Activated naive CD4-positive, alpha-beta T cell treated with anti-CD3 and anti-CD28 coated beads, Interleukin-2, amount 10 ng/mL, durations not matched to agents 7 days and 5 days (primary cell): ENCODE measurements around the gene SCAMP4.

Experiments used
- CTCF ChIA-PET: fragments of 350-600 bp; sonication (Branson Sonifier 250); formaldehyde crosslinking; loops from one replicate; lab custom pipeline; 2021; ENCODE audit warnings: antibody characterized with exemption; lab: Charles Lee
- DNase-seq: peaks from one replicate; pipeline ENCODE4 v3.0.0-alpha.2; 2020
- H3K27ac Mint-ChIP-seq: one replicate; pipeline ENCODE4 v1.8.0; 2021; ENCODE audit warnings: mild to moderate bottlenecking, moderate library complexity, mixed read lengths
- H3K27me3 Mint-ChIP-seq: one replicate; pipeline ENCODE4 v1.8.0; 2021; ENCODE audit warnings: mild to moderate bottlenecking, mixed read lengths
- H3K36me3 Mint-ChIP-seq: one replicate; pipeline ENCODE4 v1.8.0; 2021; ENCODE audit warnings: mixed read lengths
- H3K4me1 Mint-ChIP-seq: one replicate; pipeline ENCODE4 v1.8.0; 2021; ENCODE audit warnings: mixed read lengths
- H3K4me3 Mint-ChIP-seq: one replicate; pipeline ENCODE4 v1.8.0; 2021; ENCODE audit warnings: mild to moderate bottlenecking, moderate library complexity, mixed read lengths
- H3K9me3 Mint-ChIP-seq: one replicate; pipeline ENCODE4 v1.8.0; 2021; ENCODE audit warnings: mixed read lengths

SCAMP4 gene

DNA sequence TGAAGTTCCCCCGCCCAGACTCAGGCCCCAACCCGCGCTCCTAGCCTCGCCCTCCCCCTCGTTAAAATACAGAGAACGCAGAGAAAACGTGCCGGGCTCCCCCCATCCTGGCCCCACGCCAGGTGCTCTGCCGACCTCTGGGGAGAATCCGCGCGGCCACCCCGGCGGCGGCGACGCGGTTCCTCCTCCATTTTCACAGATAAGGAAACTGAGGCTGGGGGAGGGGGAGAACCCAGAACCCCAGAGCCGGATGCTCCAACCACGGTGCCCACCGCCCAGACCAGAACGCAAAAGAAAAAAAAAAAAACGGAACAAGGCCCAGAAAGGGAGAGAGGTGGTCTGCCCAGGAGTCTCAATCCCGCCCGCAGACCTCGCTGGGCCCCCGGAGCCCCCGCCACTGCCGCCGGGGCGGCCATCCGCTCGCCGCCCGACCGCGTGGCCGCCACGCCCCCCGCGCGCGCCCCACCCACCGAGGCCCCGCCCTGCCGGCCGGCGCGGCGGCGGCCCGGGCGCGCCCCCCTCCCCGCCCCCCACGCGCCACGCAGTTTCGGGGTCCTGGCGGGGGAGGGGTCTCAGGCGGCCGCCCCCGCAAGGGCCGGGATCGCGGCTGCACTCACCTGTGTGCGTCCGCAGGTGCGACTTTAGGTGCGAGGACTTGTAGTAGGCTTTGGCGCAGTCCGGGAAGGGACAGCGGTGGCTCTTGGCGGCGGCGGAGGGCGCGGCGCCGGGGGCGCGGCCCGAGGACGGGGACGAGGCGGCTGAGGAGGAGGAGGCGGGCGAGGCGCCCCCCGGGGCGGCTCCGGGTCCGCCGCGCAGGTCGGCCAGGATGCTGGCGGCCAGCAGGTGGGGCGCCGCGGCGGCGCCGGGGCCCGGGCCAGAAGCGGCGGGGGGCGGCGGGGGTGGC lies 42.5 kb upstream of the SCAMP4 start:
- Mint-ChIP-seq H3K27ac (peak overlapping the region; percentile 94), H3K9me3 (no peaks in the 10 kb centered on the region), H3K27me3 (no peaks in the 10 kb centered on the region), H3K4me3 (peak overlapping the region; percentile 92), H3K36me3 (peaks cover 2% of the 10 kb centered on the region), H3K4me1 (peaks cover 47% of the 10 kb centered on the region)
- CTCF ChIA-PET, result no interaction called here
- DNase-seq, result peak; percentile 68

DNA sequence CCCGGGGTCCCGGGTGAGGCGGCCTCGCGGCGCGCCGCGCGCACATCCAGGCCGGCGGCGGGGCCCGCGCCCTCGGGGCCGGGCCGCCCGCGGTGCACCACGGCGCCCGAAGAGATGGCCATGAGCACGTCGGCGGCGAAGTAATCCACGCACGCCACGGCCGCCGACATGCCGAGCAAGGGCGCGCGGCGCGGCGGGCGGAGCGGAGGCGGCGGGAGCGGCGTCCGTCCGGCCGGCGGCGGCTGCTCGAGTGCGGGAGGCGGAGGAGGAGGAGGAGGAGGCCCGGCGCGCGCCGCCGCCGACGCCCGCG lies 41.9 kb upstream of the SCAMP4 start, which contains the start of gene KLF16:
TSS of gene KLF16 (minus strand) at position 252 of the 310 bp plus-strand sequence. CDS start at position 170, 82 bp downstream.
- no peaks in the 10 kb centered on the region for H3K9me3 Mint-ChIP-seq
- DNase-seq, result no peak
- peaks cover 5% of the 10 kb centered on the region for H3K36me3 Mint-ChIP-seq
- peaks cover 47% of the 10 kb centered on the region for H3K4me1 Mint-ChIP-seq
- CTCF ChIA-PET, result no interaction called here
- peak within 1 kb of the TSS; percentile 92 for H3K4me3 Mint-ChIP-seq
- H3K27me3 Mint-ChIP-seq, result no peaks in the 10 kb centered on the region
- peak within 1 kb of the TSS; percentile 94 for H3K27ac Mint-ChIP-seq

- DNase-seq, result peak; percentile 94
- H3K27ac Mint-ChIP-seq, result peak overlapping the region; percentile 87
- CTCF ChIA-PET, result interaction anchor here (0.7 to 4.0 kb wide), 9 partner anchors 8 to 206 kb away, joined by 3 to 21 read pairs (median 4); partner anchors contain the start of gene ABHD17A
- H3K27me3 Mint-ChIP-seq, result no peaks in the 10 kb centered on the region
- peak overlapping the region; percentile 73 for H3K4me3 Mint-ChIP-seq
- H3K36me3 Mint-ChIP-seq, result peaks cover 5% of the 10 kb centered on the region
- H3K4me1 Mint-ChIP-seq, result peaks cover 45% of the 10 kb centered on the region
- H3K9me3 Mint-ChIP-seq, result no peaks in the 10 kb centered on the region
These were observed 41.3 kb upstream of the SCAMP4 start for GRCh38 chr19:1863638-1864479.

DNA sequence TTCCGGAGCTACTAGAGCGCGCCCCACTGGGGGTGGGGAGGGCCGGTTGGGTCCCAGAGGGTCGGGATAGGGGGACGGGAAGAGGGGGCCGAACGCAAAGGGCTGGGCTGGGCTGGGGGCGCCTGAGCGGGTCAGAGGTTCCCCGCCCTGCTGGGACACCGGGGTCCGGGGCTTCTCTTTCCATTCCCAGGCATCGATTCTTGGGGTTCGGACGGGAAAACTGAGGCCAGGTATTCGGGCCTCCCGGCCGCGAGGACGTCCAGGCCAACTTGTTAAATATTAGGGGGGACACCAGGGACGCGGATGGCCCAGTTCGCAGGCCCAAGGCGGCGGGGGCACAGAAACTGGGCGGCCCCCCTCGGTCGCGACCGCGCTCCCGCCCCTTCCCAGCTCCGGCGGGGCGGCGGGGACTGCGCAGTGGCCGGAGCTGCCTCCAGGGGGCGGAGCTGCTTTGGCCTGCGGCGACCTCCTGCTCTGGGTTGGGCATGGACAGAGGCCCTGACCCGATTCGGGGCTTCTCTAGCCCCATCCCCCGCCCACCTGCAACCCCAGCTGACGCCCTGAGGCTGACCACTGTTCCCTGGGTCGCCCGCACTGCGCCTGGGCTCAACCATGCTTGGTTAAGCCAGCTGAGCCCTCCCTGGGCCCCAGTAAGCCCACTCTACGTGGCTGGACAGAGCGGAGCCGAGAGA lies 40.6 kb upstream of the SCAMP4 start:
- Mint-ChIP-seq H3K4me1 (peaks cover 47% of the 10 kb centered on the region), H3K9me3 (no peaks in the 10 kb centered on the region), H3K27ac (peak overlapping the region; percentile 87), H3K4me3 (peak overlapping the region; percentile 73), H3K36me3 (peaks cover 6% of the 10 kb centered on the region), H3K27me3 (no peaks in the 10 kb centered on the region)
- peak; percentile 75 for DNase-seq
- CTCF ChIA-PET, result interaction anchor here (0.7 to 4.0 kb wide), 9 partner anchors 9 to 205 kb away, joined by 3 to 21 read pairs (median 4); partner anchors contain the start of gene ABHD17A

DNA sequence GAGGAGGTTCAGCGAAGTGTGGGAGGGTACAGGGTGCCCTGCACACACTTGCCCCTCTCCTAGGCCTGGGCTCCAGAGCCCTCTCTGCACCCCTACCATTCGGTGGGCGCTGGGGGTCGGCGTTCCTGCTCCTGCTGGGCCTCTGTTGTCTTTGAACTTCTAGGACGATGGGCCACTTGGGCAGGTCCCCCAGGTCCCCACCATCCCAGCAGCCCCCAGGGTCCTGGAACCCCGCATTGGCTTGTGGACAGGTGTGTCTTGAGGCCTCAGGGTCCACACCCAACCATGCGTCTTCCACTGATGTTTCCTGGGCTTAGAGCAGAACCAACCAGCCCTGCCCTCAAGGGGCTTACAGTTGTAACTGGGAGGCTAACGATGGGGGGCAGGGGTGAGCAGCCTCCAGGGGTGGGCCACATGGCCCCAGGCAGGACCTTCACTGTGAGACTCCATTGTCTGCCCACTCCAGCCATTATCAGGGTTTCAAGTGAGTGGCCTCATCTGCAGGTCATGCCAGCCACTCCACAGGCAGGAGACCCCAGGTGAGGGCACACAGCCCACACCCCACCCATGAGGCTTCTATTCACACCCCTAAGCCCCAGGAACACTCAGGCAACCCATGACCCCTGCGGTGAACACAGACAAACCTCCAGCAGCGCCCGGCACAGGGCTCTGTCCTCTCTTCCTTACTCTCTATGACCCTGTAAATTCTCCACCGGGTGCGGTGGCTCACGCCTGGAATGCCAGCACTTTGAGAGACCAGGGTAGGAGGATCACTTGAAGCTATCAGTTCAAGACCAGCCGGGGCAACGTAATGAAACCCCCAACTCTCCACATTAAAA lies 39.8 kb upstream of the SCAMP4 start:
- DNase-seq, result no peak
- Mint-ChIP-seq H3K4me3 (peak overlapping the region; percentile 73), H3K36me3 (peaks cover 10% of the 10 kb centered on the region), H3K27ac (peak overlapping the region; percentile 75), H3K9me3 (no peaks in the 10 kb centered on the region), H3K27me3 (no peaks in the 10 kb centered on the region), H3K4me1 (peaks cover 52% of the 10 kb centered on the region)
- CTCF ChIA-PET, result interaction anchor here (0.7 to 4.0 kb wide), 8 partner anchors 9 to 205 kb away, joined by 3 to 21 read pairs (median 4); no protein-coding TSS in a partner anchor

DNA sequence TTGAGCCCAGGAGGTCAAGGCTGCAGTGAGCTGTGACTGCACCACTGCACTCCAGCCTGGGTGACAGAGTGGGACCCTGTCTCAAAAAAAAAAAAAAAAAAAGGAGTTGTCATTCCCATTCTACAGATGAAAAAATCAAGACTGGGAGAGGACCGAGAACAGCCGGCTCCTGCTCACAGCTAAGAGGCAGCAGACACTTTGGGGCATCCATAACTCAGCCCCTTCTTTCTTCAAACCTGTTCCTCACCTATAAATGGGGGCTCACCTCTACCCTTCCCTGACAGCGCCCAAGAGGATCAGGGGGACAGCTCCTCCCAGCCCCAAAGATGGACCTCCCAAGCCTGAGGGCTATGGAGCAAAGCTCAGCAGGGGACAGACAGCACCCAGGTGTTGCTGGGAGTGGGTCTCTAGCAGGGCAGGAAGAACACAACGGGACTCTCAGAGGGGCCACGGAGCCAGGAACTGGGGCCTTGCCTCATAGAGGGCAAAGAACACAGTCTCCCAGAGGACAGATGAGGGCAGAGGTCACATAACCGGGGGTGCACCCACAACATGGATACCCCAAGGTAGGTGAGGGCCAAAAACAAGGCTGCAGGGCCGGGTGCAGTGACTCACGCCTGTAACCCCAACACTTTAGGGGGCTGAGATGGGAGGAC lies 38.4 kb upstream of the SCAMP4 start:
- H3K27ac Mint-ChIP-seq, result peak overlapping the region; percentile 63
- peaks cover 42% of the 10 kb centered on the region for H3K4me1 Mint-ChIP-seq
- H3K4me3 Mint-ChIP-seq, result no peak overlapping the region
- no peak for DNase-seq
- peaks cover 13% of the 10 kb centered on the region for H3K36me3 Mint-ChIP-seq
- CTCF ChIA-PET, result interaction anchor here (0.9 to 4.0 kb wide), 3 partner anchors 9 to 63 kb away, joined by 4 to 21 read pairs (median 4); no protein-coding TSS in a partner anchor
- H3K27me3 Mint-ChIP-seq, result no peaks in the 10 kb centered on the region
- no peaks in the 10 kb centered on the region for H3K9me3 Mint-ChIP-seq

DNA sequence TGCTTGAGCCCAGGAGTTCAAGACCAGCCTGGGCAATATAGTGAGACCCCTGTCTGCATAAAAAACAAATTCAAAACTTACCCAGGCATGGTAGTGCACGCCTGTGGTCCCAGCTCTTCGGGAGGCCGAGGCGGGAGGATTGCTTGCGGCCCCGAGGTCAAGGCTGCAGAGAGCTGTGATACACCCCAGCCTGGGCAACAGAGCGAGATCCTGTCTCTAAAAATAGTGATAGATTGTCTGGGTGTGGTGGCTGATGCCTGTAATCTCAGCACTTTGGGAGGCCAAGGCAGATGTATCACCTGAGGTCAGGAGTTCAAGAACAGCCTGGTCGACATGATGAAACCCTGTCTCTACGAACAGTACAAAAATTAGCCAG lies 37.9 kb upstream of the SCAMP4 start:
- CTCF ChIA-PET, result interaction anchor here (0.9 to 4.0 kb wide), 2 partner anchors 29 to 63 kb away, joined by 4 to 21 read pairs; no protein-coding TSS in a partner anchor
- no peaks in the 10 kb centered on the region for H3K27me3 Mint-ChIP-seq
- H3K27ac Mint-ChIP-seq, result peak overlapping the region; percentile 33
- no peak overlapping the region for H3K4me3 Mint-ChIP-seq
- no peak for DNase-seq
- peaks cover 38% of the 10 kb centered on the region for H3K4me1 Mint-ChIP-seq
- no peaks in the 10 kb centered on the region for H3K9me3 Mint-ChIP-seq
- H3K36me3 Mint-ChIP-seq, result peaks cover 13% of the 10 kb centered on the region

GRCh38 chr19:1868971-1869370 lies 36.2 kb upstream of the SCAMP4 start:
- Mint-ChIP-seq H3K27ac (no peak overlapping the region), H3K27me3 (no peaks in the 10 kb centered on the region), H3K4me1 (peaks cover 44% of the 10 kb centered on the region), H3K36me3 (peaks cover 21% of the 10 kb centered on the region), H3K9me3 (no peaks in the 10 kb centered on the region), H3K4me3 (no peak overlapping the region)
- CTCF ChIA-PET, result no interaction called here
- no peak for DNase-seq

DNA sequence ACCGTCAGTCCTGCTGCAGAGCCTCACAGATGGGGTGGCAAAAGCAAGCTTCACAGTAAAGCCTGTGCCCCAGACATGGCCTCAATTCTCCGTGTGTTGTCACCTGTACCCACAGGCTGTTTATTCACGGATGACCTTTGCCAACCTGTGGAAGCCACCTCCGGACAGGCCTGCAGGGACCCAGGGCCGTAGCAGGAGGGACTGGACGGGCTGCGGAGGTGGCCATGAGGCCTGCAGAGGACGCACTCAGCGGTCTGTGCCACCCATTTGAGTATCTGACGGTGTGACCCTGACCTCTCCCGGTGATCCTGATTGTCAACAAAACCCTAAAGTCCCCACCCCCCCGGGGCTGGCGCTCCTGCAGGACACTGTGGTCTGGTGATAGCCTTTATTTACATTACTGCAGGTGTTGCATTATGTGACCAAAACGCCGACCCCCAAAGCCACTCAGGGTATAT lies 34.0 kb upstream of the SCAMP4 start:
- peaks cover 49% of the 10 kb centered on the region for H3K4me1 Mint-ChIP-seq
- H3K9me3 Mint-ChIP-seq, result no peaks in the 10 kb centered on the region
- H3K36me3 Mint-ChIP-seq, result peaks cover 38% of the 10 kb centered on the region
- H3K27ac Mint-ChIP-seq, result no peak overlapping the region
- H3K4me3 Mint-ChIP-seq, result no peak overlapping the region
- DNase-seq, result no peak
- peaks cover 4% of the 10 kb centered on the region for H3K27me3 Mint-ChIP-seq
- CTCF ChIA-PET, result interaction anchor here (0.7 kb wide), 1 partner anchor 12 kb away, joined by 4 read pairs; no protein-coding TSS in a partner anchor

DNA sequence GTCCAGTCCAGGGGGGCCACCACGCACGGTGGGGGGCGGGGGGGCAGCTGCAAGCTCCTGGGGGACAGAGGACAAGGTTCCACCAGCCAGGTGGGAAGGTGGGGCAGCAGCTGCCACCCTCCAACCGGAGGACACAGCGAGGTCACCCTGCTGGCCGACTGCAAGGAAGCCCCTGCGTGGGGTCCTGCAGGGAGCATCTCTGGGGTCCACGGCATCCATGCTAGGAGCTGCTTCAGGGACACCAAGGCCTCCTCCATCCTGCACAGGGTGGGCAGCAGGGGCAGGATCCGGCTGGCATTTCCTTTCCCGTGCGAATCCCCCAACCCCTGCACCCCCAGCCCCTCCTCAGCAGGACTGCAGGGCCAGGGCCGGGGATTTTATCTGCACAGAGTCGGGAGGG lies 33.6 kb upstream of the SCAMP4 start:
- peaks cover 4% of the 10 kb centered on the region for H3K27me3 Mint-ChIP-seq
- no peak overlapping the region for H3K4me3 Mint-ChIP-seq
- peaks cover 54% of the 10 kb centered on the region for H3K4me1 Mint-ChIP-seq
- no peak for DNase-seq
- peaks cover 39% of the 10 kb centered on the region for H3K36me3 Mint-ChIP-seq
- CTCF ChIA-PET, result no interaction called here
- no peaks in the 10 kb centered on the region for H3K9me3 Mint-ChIP-seq
- H3K27ac Mint-ChIP-seq, result no peak overlapping the region

GRCh38 chr19:1872807-1873523 lies 32.2 kb upstream of the SCAMP4 start:
- Mint-ChIP-seq H3K9me3 (no peaks in the 10 kb centered on the region), H3K27ac (peak overlapping the region; percentile 62), H3K4me3 (peak overlapping the region; percentile 23), H3K27me3 (peaks cover 4% of the 10 kb centered on the region), H3K4me1 (peaks cover 45% of the 10 kb centered on the region), H3K36me3 (peaks cover 35% of the 10 kb centered on the region)
- CTCF ChIA-PET, result no interaction called here
- DNase-seq, result no peak
